A673 (cell line): ENCODE results near the gene FAM118B. TPM values are rescaled to one million over a fixed set of nuclear protein-coding genes. Genes with fewer than 3 reads are reported as not detected.

Experiments used
- BruUV-seq: library from RNA; stranded (reverse); fragments of 400-500 nt; replicated peaks from 2 replicates; lab custom pipeline; 2021; lab: Mats Ljungman, UMichigan
- CTCF ChIA-PET: fragments of 300-600 bp; sonication (Branson Sonifier 250); formaldehyde crosslinking; loops from one replicate; lab custom pipeline; 2022; ENCODE audit warnings: antibody characterized with exemption; lab: Charles Lee
- POLR2A ChIA-PET: fragments of 300-600 bp; sonication (Branson Sonifier 250); formaldehyde crosslinking; loops from one replicate; lab custom pipeline; 2022; ENCODE audit warnings: antibody characterized with exemption; ENCODE audit not compliant: low non-redundant PET; lab: Charles Lee
- DNase-seq: peaks from one replicate; pipeline ENCODE4 v3.0.0-alpha.2; 2015; ENCODE audit warnings: low spot score
- H3K27ac ChIP-seq: fragments of 200-600 bp; sonication (generic); 2 replicates; pipeline ENCODE4 v1.5.1; 2016; ENCODE audit warnings: mixed run types, low read depth, mild to moderate bottlenecking, mixed read lengths, antibody characterized with exemption, low read length; ENCODE audit not compliant: poor library complexity, severe bottlenecking
- H3K27me3 ChIP-seq: fragments of 200-600 bp; sonication (generic); replicated peaks from 2 replicates; pipeline ENCODE4 v1.6.1; 2017; ENCODE audit warnings: mixed run types, low read depth, mild to moderate bottlenecking, mixed read lengths, antibody characterized with exemption, low read length; ENCODE audit not compliant: insufficient read depth, poor library complexity
- H3K36me3 ChIP-seq: fragments of 200-600 bp; sonication (generic); 2 replicates; pipeline ENCODE4 v1.6.1; 2016; ENCODE audit warnings: mixed run types, mild to moderate bottlenecking, mixed read lengths, antibody characterized with exemption, low read length; ENCODE audit not compliant: insufficient read depth, poor library complexity, severe bottlenecking
- H3K4me1 ChIP-seq: fragments of 200-600 bp; sonication (generic); 2 replicates; pipeline ENCODE4 v1.6.1; 2017; ENCODE audit warnings: mixed run types, mild to moderate bottlenecking, mixed read lengths, antibody characterized with exemption, low read length; ENCODE audit not compliant: insufficient read depth, poor library complexity, severe bottlenecking
- H3K4me3 ChIP-seq: fragments of 200-600 bp; sonication (generic); 2 replicates; pipeline ENCODE4 v1.5.1; 2016; ENCODE audit warnings: low read depth, mixed run types, mild to moderate bottlenecking, mixed read lengths, low read length; ENCODE audit not compliant: poor library complexity, severe bottlenecking
- H3K9me3 ChIP-seq: fragments of 200-600 bp; sonication (generic); 2 replicates; pipeline ENCODE4 v1.6.1; 2016; ENCODE audit warnings: mixed run types, low read depth, mild to moderate bottlenecking, mixed read lengths, antibody characterized with exemption, low read length; ENCODE audit not compliant: poor library complexity, severe bottlenecking
- EZH2 ChIP-seq: fragments of 200-600 bp; sonication (generic); IDR thresholded peaks from 2 replicates; pipeline ENCODE4 v1.6.1; 2017; ENCODE audit warnings: borderline replicate concordance, low read depth, mild to moderate bottlenecking, mixed read lengths, antibody characterized with exemption, low read length; ENCODE audit not compliant: poor library complexity, severe bottlenecking
- intact Hi-C: fragments of 100-400 bp; cut with micrococcal nuclease; formaldehyde crosslinking; loops from one replicate; pipeline ENCODE4 v1.10.0; 2022; ENCODE audit not compliant: unreplicated experiment
- total RNA-seq: library from RNA; stranded (reverse); gene quantifications from 2 replicates; pipeline ENCODE4 v1.2.3, GENCODE V29; 2021
- TF ChIP-seq, protein P1 (sequence below): fragments of 300-800, 200-600 bp; sonication (generic); conservative IDR thresholded peaks from 2 replicates; pipeline ENCODE4 v1.5.1; 2017; ENCODE audit warnings: low read depth, mild to moderate bottlenecking, antibody characterized with exemption, low read length, moderate library complexity, mixed read lengths

Gene FAM118B
- total RNA-seq, 1 experiment from 2014 or later: 34.8 TPM

DNA sequence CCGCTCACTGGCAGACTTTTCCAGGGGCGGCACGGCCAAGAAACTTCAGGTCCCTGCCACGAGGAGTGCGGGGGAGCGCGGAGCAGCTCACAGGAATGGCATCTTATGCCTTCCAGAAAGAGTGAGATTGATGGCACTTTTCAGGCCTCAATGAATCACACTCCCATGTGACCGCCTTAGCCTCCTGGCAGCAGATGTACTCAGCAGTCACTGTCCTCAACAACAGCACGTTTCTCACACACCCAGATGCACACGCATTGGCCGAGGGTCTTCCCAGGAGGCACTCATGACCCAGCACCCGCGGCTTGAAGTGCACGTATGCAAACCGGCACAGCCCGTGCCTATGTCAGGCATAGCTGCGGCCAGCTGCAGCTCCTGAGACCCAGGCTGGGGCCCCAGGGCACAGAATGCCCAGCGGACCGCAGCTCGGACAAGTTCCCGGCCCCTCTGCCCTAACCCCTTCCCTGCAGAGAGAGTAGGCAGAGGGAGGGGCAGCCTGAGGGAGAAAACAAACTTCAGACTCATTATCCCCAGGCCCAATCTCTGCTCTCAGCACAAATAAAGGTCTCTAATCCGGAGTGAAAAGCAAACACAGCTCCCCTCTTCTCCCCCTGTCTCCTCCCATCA is 48.4 kb upstream of the FAM118B start:
- CTCF ChIA-PET: no interaction called here

DNA sequence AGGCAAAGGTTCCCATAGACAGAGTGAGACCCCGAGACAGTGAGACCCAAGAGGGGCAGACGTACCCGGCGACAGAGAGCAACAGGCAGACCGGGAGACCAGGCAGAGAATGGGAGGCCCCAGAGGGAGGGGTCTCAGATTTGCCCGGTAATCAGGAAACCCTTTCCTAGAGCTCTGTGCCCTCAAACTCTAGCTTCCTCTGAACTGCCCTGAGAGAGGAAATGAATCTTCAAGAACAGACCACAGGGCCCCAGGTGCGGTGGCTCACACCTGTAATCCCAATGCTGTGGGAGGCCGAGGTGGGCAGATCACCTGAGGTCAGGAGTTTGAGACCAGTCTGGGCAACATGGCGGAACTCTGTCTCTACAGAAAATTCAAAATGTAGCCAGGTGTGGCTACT is 47.8 kb upstream of the FAM118B start:
- Histone ChIP-seq H3K4me3 (no peak overlapping the region), H3K9me3 (no peaks in the 10 kb centered on the region), H3K36me3 (no peaks in the 10 kb centered on the region), H3K27ac (no peak overlapping the region), H3K4me1 (no peaks in the 10 kb centered on the region), H3K27me3 (no peaks in the 10 kb centered on the region)
- TF ChIP-seq, protein P1, sequence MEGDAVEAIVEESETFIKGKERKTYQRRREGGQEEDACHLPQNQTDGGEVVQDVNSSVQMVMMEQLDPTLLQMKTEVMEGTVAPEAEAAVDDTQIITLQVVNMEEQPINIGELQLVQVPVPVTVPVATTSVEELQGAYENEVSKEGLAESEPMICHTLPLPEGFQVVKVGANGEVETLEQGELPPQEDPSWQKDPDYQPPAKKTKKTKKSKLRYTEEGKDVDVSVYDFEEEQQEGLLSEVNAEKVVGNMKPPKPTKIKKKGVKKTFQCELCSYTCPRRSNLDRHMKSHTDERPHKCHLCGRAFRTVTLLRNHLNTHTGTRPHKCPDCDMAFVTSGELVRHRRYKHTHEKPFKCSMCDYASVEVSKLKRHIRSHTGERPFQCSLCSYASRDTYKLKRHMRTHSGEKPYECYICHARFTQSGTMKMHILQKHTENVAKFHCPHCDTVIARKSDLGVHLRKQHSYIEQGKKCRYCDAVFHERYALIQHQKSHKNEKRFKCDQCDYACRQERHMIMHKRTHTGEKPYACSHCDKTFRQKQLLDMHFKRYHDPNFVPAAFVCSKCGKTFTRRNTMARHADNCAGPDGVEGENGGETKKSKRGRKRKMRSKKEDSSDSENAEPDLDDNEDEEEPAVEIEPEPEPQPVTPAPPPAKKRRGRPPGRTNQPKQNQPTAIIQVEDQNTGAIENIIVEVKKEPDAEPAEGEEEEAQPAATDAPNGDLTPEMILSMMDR: no peak
- no peak for TF ChIP-seq EZH2
- no TSS peak for BruUV-seq
- no peak for DNase-seq
- ChIA-PET POLR2A (no interaction called here), CTCF (no interaction called here)
- intact Hi-C loops: no loop called here

More for the DNA sequence above, 48.4 kb upstream of the FAM118B start:
- POLR2A ChIA-PET: no interaction called here
- intact Hi-C loops: no loop called here
- no peaks in the 10 kb centered on the region for H3K4me1 ChIP-seq
- no peaks in the 10 kb centered on the region for H3K36me3 ChIP-seq
- H3K9me3 ChIP-seq: no peaks in the 10 kb centered on the region
- no peak for TF ChIP-seq EZH2
- TF ChIP-seq, protein P1: no peak
- DNase-seq: no peak
- H3K27me3 ChIP-seq: no peaks in the 10 kb centered on the region
- no peak overlapping the region for H3K27ac ChIP-seq
- H3K4me3 ChIP-seq: no peak overlapping the region
- no TSS peak for BruUV-seq

DNA sequence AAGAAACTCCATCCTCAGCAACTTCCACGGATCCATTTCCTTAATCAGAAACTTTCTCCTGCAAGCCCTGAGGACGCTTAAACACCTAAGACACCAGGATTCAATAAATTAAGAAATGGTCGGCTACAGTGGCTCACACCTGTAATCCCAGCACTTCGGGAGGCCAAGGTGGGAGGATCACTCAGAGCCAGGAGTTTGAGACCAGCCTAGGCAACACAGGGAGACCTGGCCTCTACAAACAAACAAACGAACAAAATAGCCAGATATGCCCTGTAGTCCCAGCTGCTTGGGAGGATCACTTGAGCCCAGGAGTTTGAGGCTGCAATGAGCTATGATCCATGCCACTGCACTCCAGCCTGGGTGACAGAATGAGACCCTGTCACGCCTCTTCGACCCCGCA is 46.8 kb upstream of the FAM118B start:
- no peak overlapping the region for H3K4me3 ChIP-seq
- H3K4me1 ChIP-seq: no peaks in the 10 kb centered on the region
- CTCF ChIA-PET: no interaction called here
- TF ChIP-seq, protein P1: no peak
- TF ChIP-seq EZH2: no peak
- no peak overlapping the region for H3K27ac ChIP-seq
- intact Hi-C loops: no loop called here
- no peak for DNase-seq
- no TSS peak for BruUV-seq
- no peaks in the 10 kb centered on the region for H3K36me3 ChIP-seq
- H3K9me3 ChIP-seq: no peaks in the 10 kb centered on the region
- POLR2A ChIA-PET: no interaction called here
- no peaks in the 10 kb centered on the region for H3K27me3 ChIP-seq
